Peyer's patch (tissue), 4 donors: ENCODE data around the gene STK10. TPM values are rescaled to one million over a fixed set of nuclear protein-coding genes. Genes with fewer than 3 reads are reported as not detected.
"Not testable (repeated sequence)": the region's sequence is repeated elsewhere in the genome, so short reads cannot be mapped to it uniquely, and the experiment has no call there.

Experiments
- DNase-seq, 3 donors: peaks; one replicate each; pipeline ENCODE4 v3.0.0-alpha.2; 2017 to 2019
- H3K27ac ChIP-seq, 4 donors: fragments of 200-600 bp; sonication (generic); one replicate each; pipeline ENCODE4 v1.5.1; 2016 to 2019
- H3K27me3 ChIP-seq, 2 donors: fragments of 200-600 bp; sonication (generic); one replicate each; pipeline ENCODE4 v1.5.1; 2019
- H3K36me3 ChIP-seq, 3 donors: fragments of 200-600 bp; sonication (generic); one replicate each; pipeline ENCODE4 v1.5.1; 2016 to 2019
- H3K4me1 ChIP-seq, 4 donors: fragments of 200-600 bp; sonication (generic); one replicate each; pipeline ENCODE4 v1.5.1; 2016 to 2019
- H3K4me3 ChIP-seq, 4 donors: fragments of 200-600 bp; sonication (generic); 1 replicate in 3 of 4; 2 replicates in 1 of 4; pipeline ENCODE4 v1.5.1; 2016 to 2019; ENCODE audit warnings: mild to moderate bottlenecking in 1 of 4
- H3K9me3 ChIP-seq, 4 donors: fragments of 200-600 bp; sonication (generic); one replicate each; pipeline ENCODE4 v1.5.1; 2016 to 2019; ENCODE audit warnings: mild to moderate bottlenecking in 1 of 4
- POLR2A ChIP-seq, 2 donors: fragments of 450-650 bp; IDR thresholded peaks; one replicate each; pipeline ENCODE4 v1.5.1; 2017; ENCODE audit warnings: antibody characterized with exemption in 2 of 2, mild to moderate bottlenecking in 2 of 2, moderate library complexity in 2 of 2
- total RNA-seq, 4 donors: library from RNA; depleted of rRNA; stranded (reverse); fragments of >200 nt; gene quantifications; one replicate each; pipeline ENCODE4 v1.1.0, GENCODE V29; 2016
- TF ChIP-seq, protein P1 (sequence below), 6 experiments: fragments of 450-650 bp in 4 of 6; fragments of 200-600 bp in 2 of 6; sonication (generic) in 1 of 6; IDR thresholded peaks; one replicate each; pipeline ENCODE4 v1.5.1; 2017 to 2019; ENCODE audit warnings: antibody characterized with exemption in 6 of 6, mild to moderate bottlenecking in 3 of 6, moderate library complexity in 1 of 6

STK10 gene
- total RNA-seq, 4 donors from 2014 or later, result 26.3 to 202 (median 68.1) TPM

DNA sequence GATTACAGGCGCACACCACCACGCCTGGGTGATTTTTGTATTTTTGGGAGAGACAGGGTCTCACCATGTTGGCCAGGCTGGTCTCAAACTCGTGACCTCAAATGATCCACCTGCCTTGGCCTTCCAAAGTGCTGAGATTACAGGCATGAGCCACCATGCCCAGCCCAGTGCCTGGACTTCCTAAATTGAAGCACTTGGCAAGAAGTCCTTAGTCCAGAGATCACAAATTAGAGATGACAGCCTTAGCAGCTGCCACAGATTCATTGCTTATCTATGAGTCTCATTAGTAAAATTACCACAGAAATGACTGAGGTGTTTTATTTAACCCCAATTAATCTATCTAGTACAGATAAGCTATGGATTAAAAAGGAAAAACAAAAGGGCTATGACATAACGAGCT is 25.1 kb upstream of the STK10 start:
- H3K27me3 ChIP-seq, result no peaks in the 10 kb centered on the region
- H3K9me3 ChIP-seq, result no peaks in the 10 kb centered on the region

GRCh38 chr5:172211676-172212075 is 23.7 kb upstream of the STK10 start:
- no peak for DNase-seq
- H3K9me3 ChIP-seq, result no peaks in the 10 kb centered on the region
- no peak overlapping the region for H3K27ac ChIP-seq
- no peaks in the 10 kb centered on the region for H3K27me3 ChIP-seq
- TF ChIP-seq POLR2A (IDR thresholded peaks at IDR 0.05), result no peak
- TF ChIP-seq, protein P1, sequence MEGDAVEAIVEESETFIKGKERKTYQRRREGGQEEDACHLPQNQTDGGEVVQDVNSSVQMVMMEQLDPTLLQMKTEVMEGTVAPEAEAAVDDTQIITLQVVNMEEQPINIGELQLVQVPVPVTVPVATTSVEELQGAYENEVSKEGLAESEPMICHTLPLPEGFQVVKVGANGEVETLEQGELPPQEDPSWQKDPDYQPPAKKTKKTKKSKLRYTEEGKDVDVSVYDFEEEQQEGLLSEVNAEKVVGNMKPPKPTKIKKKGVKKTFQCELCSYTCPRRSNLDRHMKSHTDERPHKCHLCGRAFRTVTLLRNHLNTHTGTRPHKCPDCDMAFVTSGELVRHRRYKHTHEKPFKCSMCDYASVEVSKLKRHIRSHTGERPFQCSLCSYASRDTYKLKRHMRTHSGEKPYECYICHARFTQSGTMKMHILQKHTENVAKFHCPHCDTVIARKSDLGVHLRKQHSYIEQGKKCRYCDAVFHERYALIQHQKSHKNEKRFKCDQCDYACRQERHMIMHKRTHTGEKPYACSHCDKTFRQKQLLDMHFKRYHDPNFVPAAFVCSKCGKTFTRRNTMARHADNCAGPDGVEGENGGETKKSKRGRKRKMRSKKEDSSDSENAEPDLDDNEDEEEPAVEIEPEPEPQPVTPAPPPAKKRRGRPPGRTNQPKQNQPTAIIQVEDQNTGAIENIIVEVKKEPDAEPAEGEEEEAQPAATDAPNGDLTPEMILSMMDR (IDR thresholded peaks at IDR 0.05), result no peak
- peaks cover 0 to 17% (median 0%) of the 10 kb centered on the region in 3 donors for H3K36me3 ChIP-seq
- no peak overlapping the region for H3K4me3 ChIP-seq
- no peaks in the 10 kb centered on the region for H3K4me1 ChIP-seq

More for the DNA sequence above, 25.1 kb upstream of the STK10 start:
- no peak for TF ChIP-seq POLR2A (IDR thresholded peaks at IDR 0.05)
- Histone ChIP-seq H3K4me1 (no peaks in the 10 kb centered on the region), H3K4me3 (no peak overlapping the region), H3K36me3 (peaks cover 0 to 17% (median 0%) of the 10 kb centered on the region in 3 donors), H3K27ac (no peak overlapping the region)
- no peak for DNase-seq

GRCh38 chr5:172209714-172210113 is 21.7 kb upstream of the STK10 start:
- TF ChIP-seq, protein P1 (IDR thresholded peaks at IDR 0.05), result no peak
- TF ChIP-seq POLR2A (IDR thresholded peaks at IDR 0.05), result no peak
- Histone ChIP-seq H3K4me1 (no peaks in the 10 kb centered on the region), H3K4me3 (no peak overlapping the region), H3K27me3 (no peaks in the 10 kb centered on the region), H3K36me3 (peaks cover 0 to 17% (median 0%) of the 10 kb centered on the region in 3 donors), H3K9me3 (no peaks in the 10 kb centered on the region), H3K27ac (no peak overlapping the region)
- DNase-seq, result no peak

GRCh38 chr5:172207511-172207910 is 19.5 kb upstream of the STK10 start:
- H3K27me3 ChIP-seq, result no peaks in the 10 kb centered on the region
- H3K9me3 ChIP-seq, result no peaks in the 10 kb centered on the region
- no peak for TF ChIP-seq POLR2A (IDR thresholded peaks at IDR 0.05)
- TF ChIP-seq, protein P1 (IDR thresholded peaks at IDR 0.05), result no peak
- no peak for DNase-seq
- no peak overlapping the region for H3K4me3 ChIP-seq
- no peaks in the 10 kb centered on the region for H3K4me1 ChIP-seq
- no peak overlapping the region for H3K27ac ChIP-seq
- peaks cover 0 to 17% (median 0%) of the 10 kb centered on the region in 3 donors for H3K36me3 ChIP-seq

DNA sequence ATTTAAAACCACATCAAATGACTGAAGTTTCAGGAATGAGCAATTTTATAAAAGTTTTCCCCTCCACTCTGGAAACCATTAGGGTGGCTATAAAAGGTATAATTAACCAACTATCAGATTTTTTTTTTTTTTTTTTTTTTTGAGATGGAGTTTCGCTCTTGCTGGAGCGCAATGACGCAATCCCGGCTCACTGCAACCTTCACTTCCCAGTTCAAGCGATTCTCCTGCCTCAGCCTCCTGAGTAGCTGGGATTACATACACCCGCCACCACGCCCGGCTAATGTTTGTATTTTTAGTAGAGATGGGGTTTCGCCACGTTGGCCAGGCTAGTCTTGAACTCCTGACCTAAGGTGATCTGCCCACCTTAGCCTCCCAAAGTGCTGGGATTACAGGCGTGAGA is 18.0 kb upstream of the STK10 start:
- not testable (repeated sequence) for DNase-seq, H3K4me3 ChIP-seq, H3K27ac ChIP-seq, H3K9me3 ChIP-seq, H3K36me3 ChIP-seq, H3K4me1 ChIP-seq, H3K27me3 ChIP-seq

DNA sequence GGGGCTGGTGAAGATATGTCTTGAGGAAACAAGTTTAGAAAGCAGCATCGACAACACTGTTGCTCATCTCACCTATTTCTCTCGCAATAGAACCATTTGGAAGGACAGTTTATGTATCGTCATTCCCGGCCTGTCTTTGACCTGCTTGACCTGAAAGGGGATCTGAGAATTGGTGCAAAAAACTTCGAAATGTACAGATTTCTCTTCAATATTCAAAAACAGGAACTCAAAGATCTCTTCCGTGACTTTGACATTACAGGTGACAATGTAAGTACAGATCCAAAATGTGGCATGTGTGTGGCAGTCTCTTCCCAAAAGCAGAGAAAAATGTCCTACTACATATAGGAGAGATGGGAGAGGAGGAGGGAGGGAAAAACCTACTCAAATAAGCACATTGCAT is 12.5 kb upstream of the STK10 start:
- Histone ChIP-seq H3K36me3 (no peaks in the 10 kb centered on the region), H3K9me3 (no peaks in the 10 kb centered on the region), H3K4me3 (no peak overlapping the region), H3K27ac (no peak overlapping the region), H3K27me3 (no peaks in the 10 kb centered on the region), H3K4me1 (no peaks in the 10 kb centered on the region)
- no peak for DNase-seq
- TF ChIP-seq, protein P1 (IDR thresholded peaks at IDR 0.05), result no peak
- no peak for TF ChIP-seq POLR2A (IDR thresholded peaks at IDR 0.05)

DNA sequence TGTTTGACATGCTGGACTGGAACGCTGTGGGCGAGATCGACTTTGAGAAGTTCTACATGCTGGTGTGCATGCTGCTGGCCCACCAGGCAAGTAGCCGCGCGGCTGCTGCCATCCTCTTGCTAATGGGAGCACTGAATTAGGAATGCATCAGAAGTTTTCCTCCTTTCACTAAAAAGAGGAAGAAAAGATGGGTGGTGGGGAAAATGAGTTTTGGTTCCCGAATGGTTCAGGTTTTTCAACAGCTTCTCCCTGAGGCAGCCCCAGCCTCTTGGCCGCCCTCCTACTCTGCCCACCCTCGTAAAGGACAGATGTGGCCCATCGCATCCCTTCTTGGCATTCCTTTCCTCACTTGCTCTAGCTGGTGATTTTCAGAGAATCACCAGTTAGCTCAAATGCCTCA is 11.4 kb upstream of the STK10 start:
- no peak overlapping the region for H3K4me3 ChIP-seq
- H3K27me3 ChIP-seq, result no peaks in the 10 kb centered on the region
- H3K9me3 ChIP-seq, result no peaks in the 10 kb centered on the region
- H3K27ac ChIP-seq, result no peak overlapping the region
- no peak for DNase-seq
- TF ChIP-seq, protein P1 (IDR thresholded peaks at IDR 0.05), result no peak
- no peak for TF ChIP-seq POLR2A (IDR thresholded peaks at IDR 0.05)
- no peaks in the 10 kb centered on the region for H3K4me1 ChIP-seq
- H3K36me3 ChIP-seq, result no peaks in the 10 kb centered on the region

- DNase-seq, H3K36me3 ChIP-seq, H3K4me3 ChIP-seq, H3K9me3 ChIP-seq, H3K27me3 ChIP-seq, H3K4me1 ChIP-seq, H3K27ac ChIP-seq: not testable (repeated sequence)
These were observed 9.8 kb upstream of the STK10 start for GRCh38 chr5:172197775-172198174.
